ENCODE measurements around the gene HAO2.

Gene HAO2

DNA sequence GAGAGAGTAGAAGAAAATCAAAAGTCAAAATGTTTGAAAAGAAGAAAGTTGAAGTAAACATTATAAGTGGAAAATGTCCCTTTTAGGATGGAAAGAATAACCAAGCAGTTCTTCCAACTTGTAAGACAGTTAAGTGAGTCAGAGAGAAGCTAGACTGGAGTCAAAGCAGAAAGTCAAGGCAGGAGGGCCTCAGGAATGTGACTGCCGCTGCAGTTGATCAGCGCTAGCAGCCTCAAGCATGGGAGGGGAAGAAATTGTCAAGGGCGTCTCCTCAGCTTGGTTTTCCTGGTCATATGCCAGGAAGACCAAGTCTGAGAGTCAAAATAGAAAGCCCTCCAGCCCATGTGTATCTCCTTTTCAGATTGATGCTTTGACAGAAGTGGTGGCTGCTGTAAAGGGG is 23.2 kb downstream of the HAO2 start:
- DNase-seq (ENCODE audit: low spot score) = no peak
- TF ChIP-seq, protein P1, sequence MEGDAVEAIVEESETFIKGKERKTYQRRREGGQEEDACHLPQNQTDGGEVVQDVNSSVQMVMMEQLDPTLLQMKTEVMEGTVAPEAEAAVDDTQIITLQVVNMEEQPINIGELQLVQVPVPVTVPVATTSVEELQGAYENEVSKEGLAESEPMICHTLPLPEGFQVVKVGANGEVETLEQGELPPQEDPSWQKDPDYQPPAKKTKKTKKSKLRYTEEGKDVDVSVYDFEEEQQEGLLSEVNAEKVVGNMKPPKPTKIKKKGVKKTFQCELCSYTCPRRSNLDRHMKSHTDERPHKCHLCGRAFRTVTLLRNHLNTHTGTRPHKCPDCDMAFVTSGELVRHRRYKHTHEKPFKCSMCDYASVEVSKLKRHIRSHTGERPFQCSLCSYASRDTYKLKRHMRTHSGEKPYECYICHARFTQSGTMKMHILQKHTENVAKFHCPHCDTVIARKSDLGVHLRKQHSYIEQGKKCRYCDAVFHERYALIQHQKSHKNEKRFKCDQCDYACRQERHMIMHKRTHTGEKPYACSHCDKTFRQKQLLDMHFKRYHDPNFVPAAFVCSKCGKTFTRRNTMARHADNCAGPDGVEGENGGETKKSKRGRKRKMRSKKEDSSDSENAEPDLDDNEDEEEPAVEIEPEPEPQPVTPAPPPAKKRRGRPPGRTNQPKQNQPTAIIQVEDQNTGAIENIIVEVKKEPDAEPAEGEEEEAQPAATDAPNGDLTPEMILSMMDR (IDR thresholded peaks at IDR 0.05; ENCODE audit: extremely low read depth, missing control alignments) = no peak

DNA sequence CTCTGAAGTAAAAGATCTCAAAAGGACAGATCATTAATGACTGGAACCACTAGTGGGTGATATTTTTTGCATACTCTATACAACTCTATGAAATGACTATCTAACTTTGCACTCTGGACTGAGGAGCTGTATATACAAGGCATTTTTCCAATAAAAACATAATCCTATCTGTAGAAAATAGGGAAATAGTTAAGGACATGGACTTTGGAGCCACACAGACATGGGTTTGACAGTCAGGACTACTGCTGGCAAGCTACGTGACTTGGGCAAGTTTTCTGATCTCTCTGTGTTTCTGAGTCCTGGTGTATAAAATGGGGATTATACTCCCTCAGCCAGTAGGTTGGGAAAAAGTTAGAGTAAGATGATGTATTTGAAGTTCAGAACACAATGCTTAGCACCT is 25.5 kb downstream of the HAO2 start:
- no peak for DNase-seq (ENCODE audit: low spot score)
- TF ChIP-seq, protein P1 (IDR thresholded peaks at IDR 0.05; ENCODE audit: extremely low read depth, missing control alignments) = no peak

DNA sequence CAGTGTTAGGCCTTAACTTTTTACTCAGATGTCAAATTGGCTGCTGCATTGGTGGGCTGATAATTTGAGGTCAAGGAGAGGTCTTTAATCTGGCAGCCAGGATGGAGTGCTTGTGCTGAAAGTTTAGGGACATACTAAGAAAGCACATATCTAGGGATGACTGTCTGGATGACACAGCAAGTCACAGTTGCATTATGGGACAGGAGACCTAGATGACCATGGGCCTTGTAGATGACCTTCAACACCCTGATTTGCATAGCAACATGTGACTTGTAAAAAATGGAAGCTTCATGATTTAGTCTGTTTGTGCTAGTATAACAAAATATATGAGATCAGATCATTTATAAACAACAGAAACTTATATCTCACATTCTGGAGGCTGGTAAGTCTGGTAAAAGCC is 28.4 kb downstream of the HAO2 start:
- TF ChIP-seq, protein P1 (IDR thresholded peaks at IDR 0.05; ENCODE audit: extremely low read depth, missing control alignments) = no peak
- no peak for DNase-seq (ENCODE audit: low spot score)

DNA sequence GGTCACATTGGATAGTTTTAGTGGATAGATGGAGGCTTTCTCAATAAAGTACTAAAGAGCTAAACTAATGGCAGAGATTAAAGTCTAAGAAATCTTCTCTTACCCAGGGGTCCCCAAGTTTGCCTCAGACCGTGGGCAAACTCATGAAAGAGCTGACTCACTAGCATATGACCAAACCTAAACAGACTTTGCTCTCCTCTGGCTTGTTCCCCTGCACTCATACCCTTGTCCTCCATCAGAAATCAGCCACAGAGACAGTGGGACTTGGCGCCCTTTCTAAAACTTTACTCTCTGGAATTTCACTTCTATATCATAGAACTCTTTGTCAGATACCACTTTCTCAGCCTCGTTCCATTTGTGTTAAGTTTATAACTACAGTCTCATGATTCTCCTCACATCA is 29.4 kb downstream of the HAO2 start:
- no peak for DNase-seq (ENCODE audit: low spot score)
- TF ChIP-seq, protein P1 (IDR thresholded peaks at IDR 0.05; ENCODE audit: extremely low read depth, missing control alignments) = no peak

DNA sequence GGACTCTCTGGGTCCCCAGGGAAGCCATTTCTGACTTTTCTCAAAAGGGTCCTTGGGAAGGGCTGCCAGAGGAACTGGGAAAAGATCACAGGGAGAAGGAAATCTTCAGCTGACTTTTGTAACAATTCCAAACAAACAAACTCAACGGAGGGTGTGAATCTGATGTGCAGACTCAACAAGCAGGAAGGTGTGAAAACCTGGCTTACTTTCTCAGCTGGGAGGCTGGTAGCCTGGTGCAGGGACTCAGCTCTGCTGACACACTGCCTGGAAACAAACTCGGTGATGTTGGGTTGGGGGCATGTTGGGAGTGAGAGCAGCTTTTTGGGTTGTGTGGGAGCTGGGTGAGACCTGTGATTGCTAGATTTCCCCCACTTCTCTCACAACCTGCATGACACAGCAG is 36.2 kb downstream of the HAO2 start:
- no peak for DNase-seq (ENCODE audit: low spot score)
- TF ChIP-seq, protein P1 (IDR thresholded peaks at IDR 0.05; ENCODE audit: extremely low read depth, missing control alignments) = no peak

DNA sequence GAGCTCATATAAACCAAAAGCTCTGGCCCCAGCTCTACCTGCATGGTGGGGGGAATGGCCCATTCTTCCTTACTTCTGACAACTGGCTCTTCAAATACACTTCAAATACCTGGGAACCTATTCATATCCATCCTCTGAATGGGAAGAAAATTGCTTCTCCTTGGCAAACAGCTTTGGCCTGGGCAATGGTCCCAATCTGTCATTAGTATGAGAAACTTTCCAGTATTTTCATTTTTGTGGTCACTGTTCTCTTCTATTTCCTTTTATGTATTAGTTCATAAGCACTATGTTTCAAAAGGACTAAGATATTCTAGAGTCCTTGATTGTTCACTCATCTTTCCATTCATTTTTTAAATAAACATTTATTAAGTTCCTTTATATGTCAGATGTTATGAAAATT is 41.1 kb downstream of the HAO2 start:
- TF ChIP-seq, protein P1 (IDR thresholded peaks at IDR 0.05; ENCODE audit: extremely low read depth, missing control alignments) = no peak
- DNase-seq (ENCODE audit: low spot score) = no peak

DNA sequence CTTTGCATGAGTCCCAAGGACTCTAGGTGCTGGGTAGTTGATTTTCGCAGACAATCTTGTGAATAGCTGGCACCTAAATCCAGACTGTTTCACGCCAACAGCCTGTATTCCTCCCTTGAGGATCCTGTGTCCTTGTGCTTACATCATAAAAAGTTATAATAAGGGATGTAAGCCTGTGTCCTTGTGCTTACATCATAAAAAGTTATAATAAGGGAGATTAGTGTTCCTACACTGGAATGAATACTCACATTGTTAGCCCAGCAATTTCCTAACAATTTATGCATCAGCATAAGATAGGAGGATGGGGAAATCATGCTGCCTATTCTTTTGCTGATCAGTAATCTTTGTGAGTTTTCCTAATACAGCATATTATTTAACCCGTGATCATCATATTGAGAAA is 42.4 kb downstream of the HAO2 start:
- no peak for DNase-seq (ENCODE audit: low spot score)
- TF ChIP-seq, protein P1 (IDR thresholded peaks at IDR 0.05; ENCODE audit: extremely low read depth, missing control alignments) = no peak
